ENCODE results near the gene SLIT1.

DNA sequence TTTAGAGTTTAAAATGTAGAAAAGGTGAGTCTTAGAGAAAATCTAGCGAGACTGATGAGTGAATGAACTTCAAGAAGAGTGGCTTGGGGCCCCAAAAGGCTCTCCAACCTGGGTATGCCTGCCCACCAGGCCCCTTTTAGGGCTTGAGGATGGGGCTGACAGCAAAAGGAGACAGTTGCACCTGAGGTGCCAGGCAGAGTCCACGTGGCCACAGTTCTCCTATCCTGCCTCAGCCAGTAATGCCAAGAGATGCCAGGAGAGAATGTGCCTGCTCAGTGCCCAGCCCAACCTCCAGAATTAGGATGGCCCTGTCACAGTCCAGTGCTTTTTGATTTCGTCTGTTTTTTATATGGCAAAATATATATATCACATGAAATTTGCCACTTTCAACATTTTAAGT is 156.5 kb downstream of the SLIT1 start:
- TF ChIP-seq POLR2A (IDR thresholded peaks at IDR 0.05; ENCODE audit: low read depth, low read length) (no peak), POLR2AphosphoS5 (IDR thresholded peaks at IDR 0.05; ENCODE audit: low read depth, low read length) (no peak), TAF1 (IDR thresholded peaks at IDR 0.05; ENCODE audit: borderline replicate concordance, low read depth, low read length) (no peak)

Measured in GM12892 (cell line).